Pulmonary artery endothelial cell (primary cell): ENCODE results near the gene SLC2A13. TPM values are rescaled to one million over a fixed set of nuclear protein-coding genes. Genes with fewer than 3 reads are reported as not detected.
"Not testable (repeated sequence)": the region's sequence is repeated elsewhere in the genome, so short reads cannot be mapped to it uniquely, and the experiment has no call there.

Source experiments
- DNase-seq: peaks from one replicate; pipeline ENCODE4 v3.0.0-alpha.2; 2011; ENCODE audit warnings: low read depth, low spot score
- total RNA-seq: library from RNA; depleted of rRNA; stranded (reverse); fragments of >200 nt; gene quantifications from 2 replicates; pipeline ENCODE4 v1.2.3, GENCODE V29; 2014

SLC2A13 gene
- total RNA-seq, 1 donor from 2014 or later: 3.4 TPM

- DNase-seq: no peak
Observed at GRCh38 chr12:39930101-39930500, 175.8 kb downstream of the SLC2A13 start.

- DNase-seq: no peak
Observed at GRCh38 chr12:39928181-39928899, 177.5 kb downstream of the SLC2A13 start.

GRCh38 chr12:39923364-39923763 is 182.5 kb downstream of the SLC2A13 start:
- no peak for DNase-seq

- not testable (repeated sequence) for DNase-seq
Observed at GRCh38 chr12:39922598-39922997, 183.3 kb downstream of the SLC2A13 start.

GRCh38 chr12:39920647-39921046 is 185.2 kb downstream of the SLC2A13 start:
- no peak for DNase-seq

GRCh38 chr12:39920222-39920621 is 185.7 kb downstream of the SLC2A13 start:
- no peak for DNase-seq

- no peak for DNase-seq
Observed at GRCh38 chr12:39919790-39920189, 186.1 kb downstream of the SLC2A13 start.

- no peak for DNase-seq
Observed at GRCh38 chr12:39915249-39915648, 190.6 kb downstream of the SLC2A13 start.

- no peak for DNase-seq
Observed at GRCh38 chr12:39912211-39912980, 193.5 kb downstream of the SLC2A13 start.

GRCh38 chr12:39906237-39906636 is 199.6 kb downstream of the SLC2A13 start:
- no peak for DNase-seq

GRCh38 chr12:39905152-39905551 is 200.7 kb downstream of the SLC2A13 start:
- no peak for DNase-seq

- DNase-seq: no peak
Observed at GRCh38 chr12:39902821-39903220, 203.1 kb downstream of the SLC2A13 start.

- DNase-seq: no peak
Observed at GRCh38 chr12:39897315-39897714, 208.6 kb downstream of the SLC2A13 start.

- not testable (repeated sequence) for DNase-seq
Observed at GRCh38 chr12:39893388-39893787, 212.5 kb downstream of the SLC2A13 start.

- DNase-seq: no peak
Observed at GRCh38 chr12:39892146-39892545, 213.7 kb downstream of the SLC2A13 start.

- DNase-seq: no peak
Observed at GRCh38 chr12:39887856-39888255, 218.0 kb downstream of the SLC2A13 start.

- no peak for DNase-seq
Observed at GRCh38 chr12:39886106-39886505, 219.8 kb downstream of the SLC2A13 start.

- no peak for DNase-seq
Observed at GRCh38 chr12:39884616-39885125, 221.2 kb downstream of the SLC2A13 start.

- DNase-seq: no peak
Observed at GRCh38 chr12:39883411-39883810, 222.5 kb downstream of the SLC2A13 start.

- no peak for DNase-seq
Observed at GRCh38 chr12:39878753-39879152, 227.1 kb downstream of the SLC2A13 start.

- no peak for DNase-seq
Observed at GRCh38 chr12:39875721-39876120, 230.2 kb downstream of the SLC2A13 start.

- no peak for DNase-seq
Observed at GRCh38 chr12:39874785-39875184, 231.1 kb downstream of the SLC2A13 start.

GRCh38 chr12:39873065-39873464 is 232.8 kb downstream of the SLC2A13 start:
- no peak for DNase-seq
